Muscle of leg (tissue), 16 donors: Measurements from ENCODE around the gene SIRT7. TPM values are rescaled to one million over a fixed set of nuclear protein-coding genes. Genes with fewer than 3 reads are reported as not detected.

Experiments used
- DNase-seq: peaks from one replicate; pipeline ENCODE4 v3.0.0; 2013
- H3K27ac ChIP-seq: one replicate; pipeline ENCODE4 v1.5.1; 2013; ENCODE audit warnings: mild to moderate bottlenecking, low read length, control low read depth
- H3K27me3 ChIP-seq: one replicate; pipeline ENCODE4 v1.6.1; 2013; ENCODE audit warnings: low read length; ENCODE audit not compliant: control insufficient read depth, insufficient read depth
- H3K36me3 ChIP-seq: one replicate; pipeline ENCODE4 v1.6.1; 2013; ENCODE audit warnings: low read length; ENCODE audit not compliant: control insufficient read depth, insufficient read depth
- H3K4me1 ChIP-seq: one replicate; pipeline ENCODE4 v1.6.1; 2013; ENCODE audit warnings: low read length; ENCODE audit not compliant: control insufficient read depth, insufficient read depth
- H3K4me3 ChIP-seq: one replicate; pipeline ENCODE4 v1.5.1; 2013; ENCODE audit warnings: low read length, control low read depth
- H3K9me3 ChIP-seq: replicated peaks from 2 replicates; pipeline ENCODE4 v1.6.1; 2013; ENCODE audit warnings: low read depth, low read length; ENCODE audit not compliant: control insufficient read depth
- whole genome bisulfite sequencing: methylation state at CpG from one replicate; pipeline ENCODE4 v1.1.5; 2013; ENCODE audit warnings: missing lambda C conversion rate; ENCODE audit not compliant: insufficient coverage; 5-methylcytosine and 5-hydroxymethylcytosine counted together
- long read RNA-seq, 11 donors: transcript quantifications; one replicate each; lab custom pipeline, GENCODE V29; 2026
- polyA plus RNA-seq, 8 donors: library from polyadenylated mRNA; unstranded; fragments of 120-200 nt; gene quantifications; one replicate each; pipeline versions ENCODE4 v1.2.1 to v1.2.3, GENCODE V29; 2013; ENCODE audit warnings: inconsistent platforms in 1 of 8, low replicate concordance in 1 of 8; ENCODE audit not compliant: insufficient read length in 8 of 8, insufficient read depth in 1 of 8
- total RNA-seq: library from RNA; stranded (reverse); fragments of 120-200 nt; gene quantifications from one replicate; pipeline ENCODE4 v1.2.4, GENCODE V29; 2013

Gene SIRT7
- 6.0 TPM for total RNA-seq
- 1 to 10 TPM; 6.5 to 9.7 (median 8.4) TPM for polyA plus RNA-seq
- long read RNA-seq, donor 1, partial matches to known transcripts = 0 of 1 reads
- long read RNA-seq, donor 1, other reads (novel, unspliced or antisense) = 0 of 1 reads
- long read RNA-seq, donor 2 = 0 reads
- long read RNA-seq, donor 3, partial matches to known transcripts = 0 of 2 reads
- long read RNA-seq, donor 3, other reads (novel, unspliced or antisense) = 0 of 2 reads
- long read RNA-seq, donor 4, partial matches to known transcripts = 0 of 1 reads
- long read RNA-seq, donor 4, other reads (novel, unspliced or antisense) = 0 of 1 reads
- long read RNA-seq, donor 5, partial matches to known transcripts = 0 of 1 reads
- long read RNA-seq, donor 5, other reads (novel, unspliced or antisense) = 0 of 1 reads
- long read RNA-seq, donor 6 = 0 reads
- long read RNA-seq, donor 7, partial matches to known transcripts = 0 of 3 reads
- long read RNA-seq, donor 7, other reads (novel, unspliced or antisense) = 0 of 3 reads
- long read RNA-seq, donor 8 = 0 reads
- long read RNA-seq, donor 9, partial matches to known transcripts = 0 of 2 reads
- long read RNA-seq, donor 9, other reads (novel, unspliced or antisense) = 0 of 2 reads
- long read RNA-seq, donor 10 = 0 reads
- long read RNA-seq, donor 11 = 0 reads

GRCh38 chr17:81917565-81918332, at the start of gene SIRT7:
TSS of gene SIRT7 (minus strand) at chr17:81918176. CDS start at chr17:81918131, 45 bp downstream.
- Histone ChIP-seq H3K9me3 (no peaks in the 10 kb centered on the region), H3K4me3 (peak within 1 kb of the TSS; percentile 47), H3K36me3 (peaks cover 72% of the 10 kb centered on the region), H3K27ac (peak within 1 kb of the TSS; percentile 7), H3K27me3 (no peaks in the 10 kb centered on the region), H3K4me1 (peaks cover 19% of the 10 kb centered on the region)
- under 1% methylated on average over 85 of the region's 94 CpGs for WGBS
- peak; percentile 86 for DNase-seq

- peak overlapping the region; percentile 43 for H3K27ac ChIP-seq
- no peak for DNase-seq
- no peaks in the 10 kb centered on the region for H3K9me3 ChIP-seq
- H3K4me1 ChIP-seq = peaks cover 60% of the 10 kb centered on the region
- WGBS = 6% methylated on average over 2 of the region's 5 CpGs
- H3K4me3 ChIP-seq = no peak overlapping the region
- H3K36me3 ChIP-seq = no peaks in the 10 kb centered on the region
- peaks cover 46% of the 10 kb centered on the region for H3K27me3 ChIP-seq
Measured at GRCh38 chr17:81967244-81967532, 49.2 kb upstream of the SIRT7 start.

GRCh38 chr17:81966343-81967243, 48.6 kb upstream of the SIRT7 start:
- WGBS = 21% methylated on average over 40 of the region's 41 CpGs
- peak overlapping the region; percentile 43 for H3K27ac ChIP-seq
- peaks cover 51% of the 10 kb centered on the region for H3K27me3 ChIP-seq
- DNase-seq = peak; percentile 91
- no peak overlapping the region for H3K4me3 ChIP-seq
- H3K9me3 ChIP-seq = no peaks in the 10 kb centered on the region
- H3K36me3 ChIP-seq = no peaks in the 10 kb centered on the region
- peaks cover 66% of the 10 kb centered on the region for H3K4me1 ChIP-seq

- Histone ChIP-seq H3K9me3 (no peaks in the 10 kb centered on the region), H3K27me3 (peaks cover 62% of the 10 kb centered on the region), H3K4me3 (no peak overlapping the region), H3K36me3 (no peaks in the 10 kb centered on the region), H3K4me1 (peaks cover 69% of the 10 kb centered on the region), H3K27ac (no peak overlapping the region)
- WGBS = 62% methylated on average over 21 of the region's 22 CpGs
- no peak for DNase-seq
Measured at GRCh38 chr17:81964081-81964849, 46.3 kb upstream of the SIRT7 start.

- DNase-seq = peak; percentile 77
- Histone ChIP-seq H3K9me3 (no peaks in the 10 kb centered on the region), H3K27ac (peak overlapping the region; percentile 59), H3K36me3 (no peaks in the 10 kb centered on the region), H3K4me1 (peaks cover 61% of the 10 kb centered on the region), H3K4me3 (no peak overlapping the region), H3K27me3 (peaks cover 75% of the 10 kb centered on the region)
- WGBS = 57% methylated on average over 32 of the region's 37 CpGs
Measured at GRCh38 chr17:81962499-81963441, 44.8 kb upstream of the SIRT7 start.

- Histone ChIP-seq H3K27ac (peak overlapping the region; percentile 13), H3K9me3 (no peaks in the 10 kb centered on the region), H3K4me3 (no peak overlapping the region), H3K36me3 (no peaks in the 10 kb centered on the region), H3K4me1 (peaks cover 51% of the 10 kb centered on the region), H3K27me3 (peaks cover 71% of the 10 kb centered on the region)
- 8% methylated on average over 79 of the region's 82 CpGs for WGBS
- DNase-seq = no peak
Measured at GRCh38 chr17:81961521-81962498, 43.8 kb upstream of the SIRT7 start.

GRCh38 chr17:81961087-81961511, 43.1 kb upstream of the SIRT7 start, which contains the start of gene NOTUM:
TSS of gene NOTUM (minus strand) at chr17:81961187. CDS start at chr17:81960909, 278 bp downstream.
- Histone ChIP-seq H3K27me3 (peaks cover 67% of the 10 kb centered on the region), H3K9me3 (no peaks in the 10 kb centered on the region), H3K4me3 (peak within 1 kb of the TSS; percentile 15), H3K4me1 (peaks cover 44% of the 10 kb centered on the region), H3K27ac (no peak within 1 kb of the TSS), H3K36me3 (no peaks in the 10 kb centered on the region)
- under 1% methylated on average over 60 of the region's 65 CpGs for WGBS
- DNase-seq = peak; percentile 51
